ENCODE measurements around the gene CLN3. TPM values are rescaled to one million over a fixed set of nuclear protein-coding genes. Genes with fewer than 3 reads are reported as not detected.

CLN3 gene
- total and polyA plus RNA-seq, 9 of the 15 experiments (the other 6 are each of a cell fraction or from before 2014, with no cell fraction given): 2.5 to 27.1 (median 11.6) TPM

DNA sequence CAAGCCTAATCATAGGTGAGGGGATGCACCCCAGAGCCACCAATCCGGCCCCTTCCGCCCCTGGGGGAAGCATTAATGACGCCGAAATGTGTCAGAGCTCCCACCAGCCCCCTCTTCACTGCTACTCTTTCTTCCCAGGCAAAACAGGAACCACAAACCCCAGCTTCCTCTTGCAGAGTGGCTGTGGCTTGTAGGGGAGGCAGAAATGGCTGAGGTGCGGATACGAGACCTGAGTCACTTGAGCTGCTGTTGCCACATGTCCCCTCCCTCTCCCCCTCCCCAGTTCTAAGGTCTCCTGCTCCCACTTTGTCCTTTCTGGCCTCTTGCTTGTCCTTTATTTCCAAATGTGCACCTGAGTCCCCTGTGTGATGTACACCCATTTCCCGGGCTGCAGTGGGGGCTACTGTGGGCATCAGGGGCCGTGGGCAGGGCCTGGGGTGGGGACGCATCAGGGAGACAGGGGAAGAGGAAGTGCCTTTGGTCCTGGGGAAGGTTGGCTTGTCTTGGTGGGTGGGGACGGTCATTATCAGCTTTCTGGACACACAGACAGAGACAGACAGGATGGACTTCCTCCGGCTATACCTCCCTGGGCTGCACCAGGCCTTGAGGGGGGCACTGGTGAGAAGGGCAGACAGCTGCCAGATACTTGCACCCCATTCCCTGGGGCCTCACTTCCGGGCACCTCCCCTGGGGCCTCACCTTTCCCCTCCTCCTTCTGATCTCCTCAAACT lies 2.4 kb upstream of the CLN3 start, which contains the start of gene APOBR (continued):
- TF ChIP-seq ZBTB11 (CRISPR knock-in tag; IDR thresholded peaks at IDR 0.05) (peak in 1 of 3 experiments; percentile 67; a peak in 1 of 6 replicates), MTF1 (CRISPR knock-in tag; IDR thresholded peaks at IDR 0.05; ENCODE audit: borderline replicate concordance) (no peak), ELF2 (CRISPR knock-in tag; IDR thresholded peaks at IDR 0.05) (peak; percentile 31; the same call in 1 of the 2 replicates), GABPA (tag; conservative IDR thresholded peaks at IDR 0.05; ENCODE audit: low read depth) (peak; percentile 67), VEZF1 (CRISPR knock-in tag; IDR thresholded peaks at IDR 0.05) (peak; percentile 73), ZNF766 (CRISPR knock-in tag; conservative IDR thresholded peaks at IDR 0.05) (peak; percentile 76; the same call in 1 of the 2 replicates), ARID1B (IDR thresholded peaks at IDR 0.05) (peak; percentile 30; the same call in 1 of the 2 replicates), KDM1A (IDR thresholded peaks at IDR 0.05) (peak in 1 of 2 experiments; percentile 81; a peak in 2 of 4 replicates), MLX (CRISPR knock-in tag; conservative IDR thresholded peaks at IDR 0.05) (no peak)
- TF ChIP-seq, protein P1, sequence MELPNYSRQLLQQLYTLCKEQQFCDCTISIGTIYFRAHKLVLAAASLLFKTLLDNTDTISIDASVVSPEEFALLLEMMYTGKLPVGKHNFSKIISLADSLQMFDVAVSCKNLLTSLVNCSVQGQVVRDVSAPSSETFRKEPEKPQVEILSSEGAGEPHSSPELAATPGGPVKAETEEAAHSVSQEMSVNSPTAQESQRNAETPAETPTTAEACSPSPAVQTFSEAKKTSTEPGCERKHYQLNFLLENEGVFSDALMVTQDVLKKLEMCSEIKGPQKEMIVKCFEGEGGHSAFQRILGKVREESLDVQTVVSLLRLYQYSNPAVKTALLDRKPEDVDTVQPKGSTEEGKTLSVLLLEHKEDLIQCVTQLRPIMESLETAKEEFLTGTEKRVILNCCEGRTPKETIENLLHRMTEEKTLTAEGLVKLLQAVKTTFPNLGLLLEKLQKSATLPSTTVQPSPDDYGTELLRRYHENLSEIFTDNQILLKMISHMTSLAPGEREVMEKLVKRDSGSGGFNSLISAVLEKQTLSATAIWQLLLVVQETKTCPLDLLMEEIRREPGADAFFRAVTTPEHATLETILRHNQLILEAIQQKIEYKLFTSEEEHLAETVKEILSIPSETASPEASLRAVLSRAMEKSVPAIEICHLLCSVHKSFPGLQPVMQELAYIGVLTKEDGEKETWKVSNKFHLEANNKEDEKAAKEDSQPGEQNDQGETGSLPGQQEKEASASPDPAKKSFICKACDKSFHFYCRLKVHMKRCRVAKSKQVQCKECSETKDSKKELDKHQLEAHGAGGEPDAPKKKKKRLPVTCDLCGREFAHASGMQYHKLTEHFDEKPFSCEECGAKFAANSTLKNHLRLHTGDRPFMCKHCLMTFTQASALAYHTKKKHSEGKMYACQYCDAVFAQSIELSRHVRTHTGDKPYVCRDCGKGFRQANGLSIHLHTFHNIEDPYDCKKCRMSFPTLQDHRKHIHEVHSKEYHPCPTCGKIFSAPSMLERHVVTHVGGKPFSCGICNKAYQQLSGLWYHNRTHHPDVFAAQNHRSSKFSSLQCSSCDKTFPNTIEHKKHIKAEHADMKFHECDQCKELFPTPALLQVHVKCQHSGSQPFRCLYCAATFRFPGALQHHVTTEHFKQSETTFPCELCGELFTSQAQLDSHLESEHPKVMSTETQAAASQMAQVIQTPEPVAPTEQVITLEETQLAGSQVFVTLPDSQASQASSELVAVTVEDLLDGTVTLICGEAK (IDR thresholded peaks at IDR 0.05): peak; percentile 60; the same call in 1 of the 2 replicates
- TF ChIP-seq, protein P1 (CRISPR knock-in tag; IDR thresholded peaks at IDR 0.05): no peak
